ENCODE data around the gene CDC7. TPM values are rescaled to one million over a fixed set of nuclear protein-coding genes. Genes with fewer than 3 reads are reported as not detected.

Gene CDC7
- polyA plus RNA-seq, 12 donors: 5.1 to 24.0 (median 10.0) TPM; not detected in 1

Other genes starting within 250 kb of the CDC7 start
- gene HFM1, start 96.0 kb upstream of the CDC7 start, polyA plus RNA-seq (ENCODE audit: insufficient read length in 12 of 12): 1 to 10 TPM in 11 of 12 donors, not detected in 1; 1.4 to 4.8 (median 2.8) TPM

Measured in muscle of arm (tissue), 12 donors.